Stimulated activated CD4-positive, alpha-beta T cell treated with anti-CD3 and anti-CD28 coated beads, Interleukin-4, amount 100 ng/mL, for 1 hour (primary cell): ENCODE data around the gene OR2T5.
"Not testable (repeated sequence)": the region's sequence is repeated elsewhere in the genome, so short reads cannot be mapped to it uniquely, and the experiment has no call there.

ENCODE experiments used
- DNase-seq: peaks from one replicate; pipeline ENCODE4 v3.0.0-alpha.2; 2020

The OR2T5 gene

GRCh38 chr1:248510217-248510616 lies 21.8 kb downstream of the OR2T5 start:
- not testable (repeated sequence) for DNase-seq

GRCh38 chr1:248521856-248522255 lies 33.5 kb downstream of the OR2T5 start:
- DNase-seq = no peak

- not testable (repeated sequence) for DNase-seq
These were observed 49.1 kb downstream of the OR2T5 start for GRCh38 chr1:248537449-248537848.
